ENCODE data around the gene MED13. TPM values are rescaled to one million over a fixed set of nuclear protein-coding genes. Genes with fewer than 3 reads are reported as not detected.
"Not testable (repeated sequence)": the region's sequence is repeated elsewhere in the genome, so short reads cannot be mapped to it uniquely, and the experiment has no call there.

MED13 gene
- total and polyA plus RNA-seq, 7 donors = 9.0 to 60.7 (median 46.0) TPM

DNA sequence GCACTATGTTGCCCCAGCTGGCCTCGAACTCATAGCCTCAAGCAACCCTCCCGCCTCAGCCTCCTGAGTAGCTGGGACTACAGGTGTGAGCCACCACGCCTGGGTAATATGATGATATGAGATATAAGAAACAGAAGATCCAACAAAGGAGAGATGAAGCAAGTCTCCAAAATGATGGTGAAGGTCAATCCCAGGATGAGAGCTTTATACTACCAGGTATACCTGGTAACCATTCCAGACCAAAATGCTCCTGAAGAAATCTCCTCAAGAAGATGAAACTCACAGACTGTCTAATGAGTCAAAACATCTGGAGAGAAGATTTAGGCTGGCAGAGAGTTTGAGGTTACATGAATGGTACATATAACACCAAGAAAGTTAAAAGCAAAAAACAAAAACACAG lies 161.8 kb downstream of the MED13 start:
- intact Hi-C loops (cut with DNase I) = no loop called here
- H3K36me3 ChIP-seq = peaks cover 0 to 84% (median 16%) of the 10 kb centered on the region in 4 donors

DNA sequence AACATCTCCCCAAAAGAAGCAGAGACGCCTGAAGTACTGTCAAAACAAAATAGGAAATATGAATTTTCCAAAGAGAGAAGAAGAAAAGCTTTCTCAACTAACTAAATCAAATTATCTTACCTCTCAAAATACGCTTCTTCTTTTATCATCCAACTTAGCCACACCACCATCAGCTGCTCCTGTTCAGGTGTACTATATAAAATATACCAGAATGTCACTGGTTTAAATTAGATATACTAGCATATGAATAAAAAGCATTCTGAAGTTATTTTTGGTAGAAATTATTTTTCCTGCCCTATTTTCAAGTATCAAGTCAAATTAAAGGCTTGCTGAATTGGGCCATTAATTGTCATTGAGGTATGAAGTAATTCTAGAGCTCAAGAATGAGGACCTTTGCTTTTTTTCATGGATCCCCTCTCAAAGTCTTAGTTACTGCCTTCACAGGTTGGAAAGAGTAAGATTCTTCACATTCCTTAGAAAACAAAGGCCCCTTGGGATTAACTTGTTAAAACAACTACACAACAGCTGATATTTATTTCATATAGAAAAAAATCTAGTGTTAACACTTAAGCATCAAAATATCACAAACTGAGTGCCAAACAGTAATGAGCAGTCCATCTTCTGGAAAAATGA lies 167.4 kb downstream of the MED13 start:
- peaks cover 0 to 85% (median 3%) of the 10 kb centered on the region in 4 donors for H3K36me3 ChIP-seq
- no peaks in the 10 kb centered on the region for H3K4me1 ChIP-seq
- no peak overlapping the region for H3K4me3 ChIP-seq
- 92 to 98% methylated on average over 2 of the region's 2 CpGs for WGBS, 2 donors
- DNase-seq = no peak
- no peaks in the 10 kb centered on the region for H3K9me3 ChIP-seq
- no peaks in the 10 kb centered on the region for H3K27me3 ChIP-seq
- TF ChIP-seq EP300 (IDR thresholded peaks at IDR 0.05) (no peak), POLR2A (IDR thresholded peaks at IDR 0.05) (no peak), POLR2AphosphoS5 (IDR thresholded peaks at IDR 0.05) (no peak)
- TF ChIP-seq, protein P1, sequence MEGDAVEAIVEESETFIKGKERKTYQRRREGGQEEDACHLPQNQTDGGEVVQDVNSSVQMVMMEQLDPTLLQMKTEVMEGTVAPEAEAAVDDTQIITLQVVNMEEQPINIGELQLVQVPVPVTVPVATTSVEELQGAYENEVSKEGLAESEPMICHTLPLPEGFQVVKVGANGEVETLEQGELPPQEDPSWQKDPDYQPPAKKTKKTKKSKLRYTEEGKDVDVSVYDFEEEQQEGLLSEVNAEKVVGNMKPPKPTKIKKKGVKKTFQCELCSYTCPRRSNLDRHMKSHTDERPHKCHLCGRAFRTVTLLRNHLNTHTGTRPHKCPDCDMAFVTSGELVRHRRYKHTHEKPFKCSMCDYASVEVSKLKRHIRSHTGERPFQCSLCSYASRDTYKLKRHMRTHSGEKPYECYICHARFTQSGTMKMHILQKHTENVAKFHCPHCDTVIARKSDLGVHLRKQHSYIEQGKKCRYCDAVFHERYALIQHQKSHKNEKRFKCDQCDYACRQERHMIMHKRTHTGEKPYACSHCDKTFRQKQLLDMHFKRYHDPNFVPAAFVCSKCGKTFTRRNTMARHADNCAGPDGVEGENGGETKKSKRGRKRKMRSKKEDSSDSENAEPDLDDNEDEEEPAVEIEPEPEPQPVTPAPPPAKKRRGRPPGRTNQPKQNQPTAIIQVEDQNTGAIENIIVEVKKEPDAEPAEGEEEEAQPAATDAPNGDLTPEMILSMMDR (IDR thresholded peaks at IDR 0.05) = no peak
- intact Hi-C loops (cut with DNase I) = no loop called here
- no peak overlapping the region for H3K27ac ChIP-seq

More for the DNA sequence above, 161.8 kb downstream of the MED13 start:
- DNase-seq = no peak
- Histone ChIP-seq H3K9me3 (no peaks in the 10 kb centered on the region), H3K27ac (no peak overlapping the region), H3K4me3 (no peak overlapping the region), H3K4me1 (no peaks in the 10 kb centered on the region), H3K27me3 (no peaks in the 10 kb centered on the region)
- 98 to 99% methylated on average over 3 of the region's 3 CpGs for WGBS, 2 donors
- no peak for TF ChIP-seq POLR2AphosphoS5 (IDR thresholded peaks at IDR 0.05)
- TF ChIP-seq, protein P1 (IDR thresholded peaks at IDR 0.05) = no peak
- no peak for TF ChIP-seq POLR2A (IDR thresholded peaks at IDR 0.05)
- no peak for TF ChIP-seq EP300 (IDR thresholded peaks at IDR 0.05)

DNA sequence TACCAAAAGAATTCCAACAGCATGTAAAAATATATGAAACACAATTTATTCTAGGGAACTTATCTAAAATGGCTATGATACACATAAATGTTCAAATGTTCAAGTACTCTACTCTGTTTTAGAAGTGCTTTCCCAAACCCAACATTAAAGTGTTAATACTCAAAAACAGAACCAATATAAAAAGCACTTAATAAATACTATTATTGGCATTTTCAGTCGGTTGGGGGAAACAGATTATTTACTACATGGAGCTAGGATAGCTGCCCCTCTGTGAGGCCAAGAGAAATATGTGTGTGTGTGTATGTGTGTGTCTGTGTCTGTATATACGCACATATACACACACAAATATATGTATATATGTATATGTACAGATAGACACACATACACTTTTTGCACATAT lies 169.7 kb downstream of the MED13 start:
- 62 to 68% methylated on average over 2 of the region's 2 CpGs for WGBS, 2 donors
- DNase-seq = no peak
- Histone ChIP-seq H3K27ac (no peak overlapping the region), H3K4me3 (no peak overlapping the region), H3K36me3 (peaks cover 0 to 91% (median 8%) of the 10 kb centered on the region in 4 donors), H3K4me1 (no peaks in the 10 kb centered on the region), H3K27me3 (no peaks in the 10 kb centered on the region), H3K9me3 (no peaks in the 10 kb centered on the region)
- TF ChIP-seq EP300 (IDR thresholded peaks at IDR 0.05) = no peak
- intact Hi-C loops (cut with DNase I) = no loop called here

DNA sequence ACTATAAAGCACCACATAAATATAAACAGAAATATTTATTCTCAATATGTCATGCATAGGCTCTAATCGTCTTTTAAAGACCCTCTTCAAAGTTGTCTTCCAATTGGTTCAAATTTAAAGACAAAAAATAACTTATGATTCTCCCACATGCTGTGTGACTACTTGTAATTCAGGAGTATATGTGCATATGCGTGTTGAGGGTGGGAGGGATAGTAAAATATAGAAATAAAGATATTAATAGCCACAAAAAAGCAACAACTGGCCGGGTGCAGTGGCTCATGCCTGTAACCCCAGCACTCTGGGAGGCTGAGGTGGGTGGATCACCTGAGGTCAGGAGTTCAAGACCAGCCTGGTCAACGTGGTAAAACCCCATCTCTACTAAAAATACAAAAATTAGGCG lies 170.8 kb downstream of the MED13 start:
- 80 to 86% methylated on average over 5 of the region's 5 CpGs for WGBS, 2 donors
- H3K4me3 ChIP-seq; H3K4me1 ChIP-seq; H3K27me3 ChIP-seq; DNase-seq; H3K27ac ChIP-seq; intact Hi-C loops (cut with DNase I); H3K9me3 ChIP-seq: not testable (repeated sequence)
- peaks cover 4 to 93% (median 15%) of the 10 kb centered on the region in 4 donors for H3K36me3 ChIP-seq

Other genes starting within 250 kb of the MED13 start
- under 1 TPM in 3 of 4 donors, not detected in 1; 0.27 to 0.55 (median 0.36) TPM for gene BRIP1, start 201.8 kb downstream of the MED13 start, total RNA-seq
- 1 to 10 TPM in 1 of 3 donors, under 1 TPM in 2; under 0.01 to 1.5 (median 0.46) TPM for gene BRIP1, start 201.8 kb downstream of the MED13 start, polyA plus RNA-seq
- gene INTS2, start 137.3 kb downstream of the MED13 start, total RNA-seq = 10 to 100 TPM in 2 of 4 donors, 1 to 10 TPM in 2; 7.2 to 15.3 (median 8.9) TPM
- gene INTS2, start 137.3 kb downstream of the MED13 start, polyA plus RNA-seq = 1 to 10 TPM in 2 of 3 donors, under 1 TPM in 1; 0.60 to 3.9 (median 1.2) TPM

Data from sigmoid colon (tissue), 7 donors.